NCI-H1092 treated with DMSO at 0.1 percent for 48 hours (cell line): ENCODE data around the gene CDK11B.
"Not testable (repeated sequence)": the region's sequence is repeated elsewhere in the genome, so short reads cannot be mapped to it uniquely, and the experiment has no call there.

Experiments
- DNase-seq: peaks from one replicate; lab custom pipeline; 2025; lab: John Stamatoyannopoulos, UW

Gene CDK11B

GRCh38 chr1:1683104-1683905 lies 24.5 kb upstream of the CDK11B start:
- DNase-seq, result no peak

GRCh38 chr1:1680912-1681273 lies 22.1 kb upstream of the CDK11B start:
- DNase-seq, result no peak

- DNase-seq, result no peak
These were observed 21.5 kb upstream of the CDK11B start for GRCh38 chr1:1680031-1680911.

- DNase-seq, result no peak
These were observed 20.0 kb upstream of the CDK11B start for GRCh38 chr1:1678581-1679380.

GRCh38 chr1:1677718-1678580 lies 19.1 kb upstream of the CDK11B start:
- DNase-seq, result no peak

GRCh38 chr1:1676087-1676486 lies 17.3 kb upstream of the CDK11B start:
- not testable (repeated sequence) for DNase-seq

GRCh38 chr1:1675218-1675617 lies 16.4 kb upstream of the CDK11B start:
- DNase-seq, result not testable (repeated sequence)

GRCh38 chr1:1674806-1675205 lies 16.0 kb upstream of the CDK11B start:
- DNase-seq, result not testable (repeated sequence)

GRCh38 chr1:1672181-1672965 lies 13.6 kb upstream of the CDK11B start:
- no peak for DNase-seq

GRCh38 chr1:1671365-1672119 lies 12.7 kb upstream of the CDK11B start:
- DNase-seq, result no peak

- no peak for DNase-seq
These were observed 12.1 kb upstream of the CDK11B start for GRCh38 chr1:1670866-1671265.

GRCh38 chr1:1669468-1670440 lies 10.9 kb upstream of the CDK11B start:
- DNase-seq, result no peak

- DNase-seq, result no peak
These were observed 7.7 kb upstream of the CDK11B start for GRCh38 chr1:1666526-1666925.

- no peak for DNase-seq
These were observed 7.0 kb upstream of the CDK11B start for GRCh38 chr1:1665815-1666251.

GRCh38 chr1:1664941-1665814 lies 6.4 kb upstream of the CDK11B start:
- DNase-seq, result no peak

- not testable (repeated sequence) for DNase-seq
These were observed 5.5 kb upstream of the CDK11B start for GRCh38 chr1:1664318-1664717.

- DNase-seq, result not testable (repeated sequence)
These were observed 4.2 kb upstream of the CDK11B start for GRCh38 chr1:1662830-1663560.
